ENCODE data around the gene PHKG1. TPM values are rescaled to one million over a fixed set of nuclear protein-coding genes. Genes with fewer than 3 reads are reported as not detected.
"Not testable (repeated sequence)": the region's sequence is repeated elsewhere in the genome, so short reads cannot be mapped to it uniquely, and the experiment has no call there.

The PHKG1 gene
- total RNA-seq, 1 donor from 2014 or later: 2.4 TPM

GRCh38 chr7:56045758-56046157 lies 47.0 kb downstream of the PHKG1 start:
- not testable (repeated sequence) for DNase-seq (ENCODE audit: low spot score)

GRCh38 chr7:56040730-56041129 lies 52.0 kb downstream of the PHKG1 start:
- DNase-seq (ENCODE audit: low spot score): no peak

- peak; percentile 88 for DNase-seq (ENCODE audit: low spot score)
These were observed 58.9 kb downstream of the PHKG1 start for GRCh38 chr7:56033671-56034432.

- DNase-seq (ENCODE audit: low spot score): not testable (repeated sequence)
These were observed 60.2 kb downstream of the PHKG1 start for GRCh38 chr7:56032578-56032977.

- not testable (repeated sequence) for DNase-seq (ENCODE audit: low spot score)
These were observed 61.2 kb downstream of the PHKG1 start for GRCh38 chr7:56031556-56031955.

DNA sequence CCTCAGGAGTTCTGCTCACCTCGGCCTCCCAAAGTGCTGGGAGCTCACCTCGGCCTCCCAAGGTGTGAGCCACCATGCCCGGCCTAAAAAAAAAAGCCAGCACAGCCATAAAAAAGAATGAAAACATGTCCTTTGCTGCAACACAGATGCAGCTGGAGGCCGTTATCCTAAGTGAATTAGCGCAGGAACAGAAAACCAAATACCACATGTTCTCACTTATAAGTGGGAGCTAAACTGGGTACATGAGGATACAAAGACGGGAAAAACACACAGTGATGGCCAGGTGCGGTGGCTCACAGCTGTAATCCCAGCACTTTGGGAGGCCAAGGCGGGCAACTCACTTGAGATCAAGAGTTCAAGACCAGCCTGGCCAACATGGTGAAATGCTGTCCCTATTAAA lies 62.4 kb downstream of the PHKG1 start:
- no peak for DNase-seq (ENCODE audit: low spot score)

Other genes with a start within 250 kb of the PHKG1 start
- gene SEPTIN14, start 230.2 kb downstream of the PHKG1 start, total RNA-seq (ENCODE audit: insufficient read depth, low replicate concordance): 0.72 TPM
- 6.7 TPM for gene ZNF713, start 205.5 kb downstream of the PHKG1 start, total RNA-seq (ENCODE audit: insufficient read depth, low replicate concordance)
- gene MRPS17, start 141.1 kb downstream of the PHKG1 start, total RNA-seq (ENCODE audit: insufficient read depth, low replicate concordance): 22.1 TPM
- 32.3 TPM for gene NIPSNAP2, start 128.4 kb downstream of the PHKG1 start, total RNA-seq (ENCODE audit: insufficient read depth, low replicate concordance)
- gene PSPH, start 41.5 kb downstream of the PHKG1 start, total RNA-seq (ENCODE audit: insufficient read depth, low replicate concordance): 26.0 TPM
- 148 TPM for gene CCT6A, start 41.2 kb downstream of the PHKG1 start, total RNA-seq (ENCODE audit: insufficient read depth, low replicate concordance)
- 104 TPM for gene SUMF2, start 28.7 kb downstream of the PHKG1 start, total RNA-seq (ENCODE audit: insufficient read depth, low replicate concordance)
- gene CHCHD2, start 13.5 kb upstream of the PHKG1 start, total RNA-seq (ENCODE audit: insufficient read depth, low replicate concordance): 219 TPM
- not detected for gene NUPR2, start 23.5 kb upstream of the PHKG1 start, total RNA-seq (ENCODE audit: insufficient read depth, low replicate concordance)